Esophagus muscularis mucosa (tissue), 4 donors: Measurements from ENCODE around the gene PLOD2. TPM values are rescaled to one million over a fixed set of nuclear protein-coding genes. Genes with fewer than 3 reads are reported as not detected.

Experiments
- DNase-seq: peaks from one replicate; pipeline ENCODE4 v3.0.0-alpha.2; 2017; ENCODE audit errors: extremely low spot score
- H3K27ac ChIP-seq, 4 donors: fragments of 200-600 bp; sonication (generic); replicated peaks in 1 of 4; 1 replicate in 3 of 4; 2 replicates in 1 of 4; pipeline ENCODE4 v1.5.1; 2016 to 2019; ENCODE audit warnings: mild to moderate bottlenecking in 1 of 4
- H3K27me3 ChIP-seq, 4 donors: fragments of 200-600 bp; sonication (generic); one replicate each; pipeline versions ENCODE4 v1.5.1 to v1.6.0; 2016 to 2019
- H3K36me3 ChIP-seq, 4 donors: fragments of 200-600 bp; sonication (generic); one replicate each; pipeline ENCODE4 v1.5.1; 2016 to 2019
- H3K4me1 ChIP-seq, 4 donors: fragments of 200-600 bp; sonication (generic); one replicate each; pipeline ENCODE4 v1.5.1; 2016 to 2019
- H3K4me3 ChIP-seq, 4 donors: fragments of 200-600 bp; sonication (generic); 1 replicate in 2 of 4; 2 replicates in 2 of 4; pipeline ENCODE4 v1.5.1; 2016 to 2019; ENCODE audit warnings: mild to moderate bottlenecking in 4 of 4, moderate library complexity in 1 of 4
- H3K9me3 ChIP-seq, 4 donors: fragments of 200-600 bp; sonication (generic); 1 replicate in 3 of 4; 2 replicates in 1 of 4; pipeline ENCODE4 v1.5.1; 2016 to 2019
- CTCF ChIP-seq, 3 experiments: fragments of 200-600 bp in 2 of 3; fragments of 450-650 bp in 1 of 3; sonication (generic) in 2 of 3; IDR thresholded peaks; one replicate each; pipeline ENCODE4 v1.5.1; 2017 to 2019; ENCODE audit warnings: antibody characterized with exemption in 3 of 3, mild to moderate bottlenecking in 2 of 3, moderate library complexity in 1 of 3
- EP300 ChIP-seq: sonication (generic); formaldehyde crosslinking; IDR thresholded peaks from one replicate; pipeline ENCODE4 v1.6.1; 2017; ENCODE audit warnings: antibody characterized with exemption
- POLR2A ChIP-seq: fragments of 450-650 bp; IDR thresholded peaks from one replicate; pipeline ENCODE4 v1.6.1; 2017; ENCODE audit warnings: antibody characterized with exemption, moderate library complexity, mild to moderate bottlenecking, low read depth
- POLR2AphosphoS5 ChIP-seq, 2 donors: sonication (generic); formaldehyde crosslinking; IDR thresholded peaks; one replicate each; pipeline ENCODE4 v1.6.1; 2017; ENCODE audit warnings: antibody characterized with exemption in 2 of 2
- WGBS: methylation state at CpG from one replicate; pipeline ENCODE4 v1.1.5; 2018; 5-methylcytosine and 5-hydroxymethylcytosine counted together
- intact Hi-C: fragments of 100-400 bp; cut with DNase I; formaldehyde crosslinking; loops from one replicate; pipeline ENCODE4 v1.15.1; 2023
- total RNA-seq, 4 donors: library from RNA; depleted of rRNA; stranded (reverse); fragments of >200 nt; gene quantifications; one replicate each; pipeline versions ENCODE4 v1.1.0 to v1.2.1, GENCODE V29; 2016

Gene PLOD2
- total RNA-seq, 4 donors from 2014 or later = 48.2 to 84.7 (median 54.9) TPM

DNA sequence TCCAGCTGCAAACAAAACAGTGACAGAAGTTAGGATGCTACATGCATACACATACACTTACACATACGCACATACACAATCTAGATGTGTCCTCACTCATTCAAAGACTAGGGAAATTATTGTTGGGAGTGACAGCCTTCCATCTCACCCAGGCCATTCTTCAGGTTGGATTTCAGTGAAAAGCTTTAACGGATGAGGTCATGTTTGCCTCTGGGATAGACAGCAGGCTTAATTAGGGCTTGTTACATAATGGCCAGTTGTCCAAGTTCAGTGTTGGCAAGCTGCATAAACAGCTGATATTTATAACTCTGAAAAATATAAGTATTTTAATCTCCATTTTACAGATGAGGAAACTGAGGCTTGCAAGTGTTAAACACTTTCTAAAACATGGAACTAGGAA, 35.8 kb upstream of the PLOD2 start:
- Histone ChIP-seq H3K27me3 (no peaks in the 10 kb centered on the region), H3K9me3 (no peaks in the 10 kb centered on the region), H3K36me3 (peaks cover 0 to 33% (median 7%) of the 10 kb centered on the region in 4 donors), H3K27ac (no peak overlapping the region), H3K4me3 (no peak overlapping the region), H3K4me1 (peaks cover 4 to 18% (median 17%) of the 10 kb centered on the region in 4 donors)
- 85% methylated on average over 2 of the region's 2 CpGs for WGBS
- TF ChIP-seq POLR2AphosphoS5 (IDR thresholded peaks at IDR 0.05) (no peak), CTCF (IDR thresholded peaks at IDR 0.05) (no peak), POLR2A (no peak), EP300 (no peak)
- intact Hi-C loops = no loop called here
- no peak for DNase-seq

DNA sequence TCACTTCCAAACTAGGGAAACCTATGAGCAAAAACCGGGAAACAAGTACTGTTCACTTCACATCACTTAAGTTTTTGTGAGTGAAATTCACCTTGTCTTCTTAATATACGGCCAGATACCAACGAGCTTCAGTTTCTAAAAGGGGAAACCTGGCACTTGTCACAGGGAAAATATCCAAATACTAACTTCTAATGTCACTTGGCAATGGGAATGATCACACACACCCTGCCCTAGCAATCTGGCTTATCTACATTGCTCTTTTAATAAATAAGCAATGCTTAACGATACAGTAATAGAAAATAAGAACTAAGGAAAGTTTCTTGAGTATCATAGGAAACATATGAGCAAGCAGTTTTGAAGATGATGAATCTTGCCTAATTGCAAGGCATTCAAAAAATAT, 34.6 kb upstream of the PLOD2 start:
- WGBS = 22% methylated on average over 4 of the region's 4 CpGs

DNA sequence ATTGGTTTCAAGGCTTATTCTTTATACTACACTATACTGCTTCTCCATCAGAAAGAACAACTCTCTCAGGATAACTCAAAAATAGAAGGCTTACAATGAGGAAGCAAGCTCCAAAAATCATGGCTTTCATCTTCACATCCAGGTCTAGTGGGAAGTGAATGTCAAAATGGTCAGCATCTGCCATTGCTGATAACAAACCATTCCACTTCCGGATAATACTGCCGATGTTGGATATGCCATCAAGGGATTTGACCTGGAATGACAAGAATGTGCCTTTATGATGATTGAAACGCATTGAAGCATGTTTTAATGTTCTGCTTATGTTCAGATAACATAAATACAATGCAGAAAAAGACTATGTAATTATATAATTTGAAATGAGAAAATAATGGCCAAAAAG, 34.0 kb upstream of the PLOD2 start:
- WGBS = 61% methylated on average over 3 of the region's 3 CpGs
- no peak for TF ChIP-seq POLR2A
- TF ChIP-seq EP300 = no peak
- TF ChIP-seq CTCF (IDR thresholded peaks at IDR 0.05) = no peak
- no peak for TF ChIP-seq POLR2AphosphoS5 (IDR thresholded peaks at IDR 0.05)
- Histone ChIP-seq H3K27me3 (no peaks in the 10 kb centered on the region), H3K4me1 (peaks cover 4 to 24% (median 21%) of the 10 kb centered on the region in 4 donors), H3K36me3 (peaks cover 0 to 33% (median 8%) of the 10 kb centered on the region in 4 donors), H3K4me3 (no peak overlapping the region), H3K9me3 (no peaks in the 10 kb centered on the region), H3K27ac (peak overlapping the region in 2 of 4 donors; percentile 10 to 35)
- DNase-seq = no peak
- intact Hi-C loops = no loop called here

More for the DNA sequence above, 34.6 kb upstream of the PLOD2 start:
- H3K4me1 ChIP-seq = peaks cover 4 to 18% (median 17%) of the 10 kb centered on the region in 4 donors
- H3K9me3 ChIP-seq = no peaks in the 10 kb centered on the region
- H3K27me3 ChIP-seq = no peaks in the 10 kb centered on the region
- intact Hi-C loops = no loop called here
- peak overlapping the region in 3 of 4 donors; percentile 10 to 35 (median 31) for H3K27ac ChIP-seq
- H3K36me3 ChIP-seq = peaks cover 0 to 33% (median 7%) of the 10 kb centered on the region in 4 donors
- no peak for DNase-seq
- no peak for TF ChIP-seq EP300
- no peak for TF ChIP-seq POLR2A
- no peak for TF ChIP-seq CTCF (IDR thresholded peaks at IDR 0.05)
- TF ChIP-seq POLR2AphosphoS5 (IDR thresholded peaks at IDR 0.05) = no peak
- no peak overlapping the region for H3K4me3 ChIP-seq

- intact Hi-C loops = no loop called here
- 79% methylated on average over 1 of the region's 1 CpG for WGBS
- H3K4me3 ChIP-seq = no peak overlapping the region
- no peak for DNase-seq
- H3K27me3 ChIP-seq = no peaks in the 10 kb centered on the region
- H3K4me1 ChIP-seq = peaks cover 4 to 28% (median 25%) of the 10 kb centered on the region in 4 donors
- TF ChIP-seq CTCF (IDR thresholded peaks at IDR 0.05) (no peak), EP300 (no peak), POLR2AphosphoS5 (IDR thresholded peaks at IDR 0.05) (no peak), POLR2A (no peak)
- H3K36me3 ChIP-seq = peaks cover 0 to 25% (median 9%) of the 10 kb centered on the region in 4 donors
- no peak overlapping the region for H3K27ac ChIP-seq
- no peaks in the 10 kb centered on the region for H3K9me3 ChIP-seq
These were observed 30.1 kb upstream of the PLOD2 start for GRCh38 chr3:146191051-146191450.
